GM12878 (cell line): Measurements from ENCODE around the gene ADAMTS17. TPM values are rescaled to one million over a fixed set of nuclear protein-coding genes. Genes with fewer than 3 reads are reported as not detected.

Source experiments
- ATAC-seq: fragments of 200-7000 bp; cut with Tn5 transposase; 3 replicates; pipeline ENCODE4 v1.9.1; 2020; ENCODE audit warnings: mild to moderate bottlenecking, moderate library complexity
- BruUV-seq: library from RNA; stranded (reverse); fragments of 400-500 nt; replicated peaks from 2 replicates; lab custom pipeline; 2021; lab: Mats Ljungman, UMichigan
- CTCF ChIA-PET: fragments of 300-600 bp; sonication (Branson Sonifier 250); formaldehyde crosslinking; extraction: SDS; loops from one replicate; lab custom pipeline; 2021; ENCODE audit warnings: inconsistent platforms; lab: Yijun Ruan, JAX
- POLR2A ChIA-PET: fragments of 350-600 bp; formaldehyde crosslinking; extraction: SDS; loops from one replicate; lab custom pipeline; 2021; ENCODE audit warnings: inconsistent platforms; lab: Charles Lee
- RAD21 ChIA-PET: fragments of 300-600 bp; sonication (Branson Sonifier 250); formaldehyde crosslinking; loops from one replicate; lab custom pipeline; 2023; ENCODE audit warnings: antibody characterized with exemption; ENCODE audit not compliant: unreplicated experiment; lab: Charles Lee
- SMC1A ChIA-PET: fragments of 300-600 bp; sonication (Branson Sonifier 250); formaldehyde crosslinking; loops from one replicate; lab custom pipeline; 2023; ENCODE audit not compliant: unreplicated experiment, uncharacterized antibody; lab: Charles Lee
- DNase-seq: peaks from one replicate; pipeline ENCODE4 v3.0.0-alpha.2; 2011; ENCODE audit warnings: low read depth, low spot score
- FAIRE-seq: peaks from 3 replicates; lab custom pipeline; 2011; peaks lifted over from hg19 to GRCh38; lab: Jason Lieb, UNC
- H2AFZ ChIP-seq: 2 replicates; pipeline ENCODE4 v1.6.0; 2011; ENCODE audit warnings: low read depth, low read length, control low read depth; ENCODE audit not compliant: control insufficient read depth
- H3K27ac ChIP-seq: 2 replicates; pipeline ENCODE4 v1.5.1; 2011; ENCODE audit warnings: control low read depth; ENCODE audit not compliant: control insufficient read depth, insufficient read depth
- H3K27me3 ChIP-seq, 2 experiments: replicated peaks in 1 of 2; 2 replicates each; pipeline versions ENCODE4 v1.6.0 to v1.6.1; 2011; ENCODE audit warnings: low read length in 1 of 2; ENCODE audit not compliant: control insufficient read depth in 2 of 2, insufficient read depth in 2 of 2
- H3K36me3 ChIP-seq, 2 experiments: 2 replicates each; pipeline ENCODE4 v1.5.1; 2011; ENCODE audit warnings: low read length in 1 of 2; ENCODE audit not compliant: control insufficient read depth in 2 of 2, insufficient read depth in 2 of 2
- H3K4me1 ChIP-seq: 2 replicates; pipeline ENCODE4 v1.6.1; 2011; ENCODE audit warnings: mild to moderate bottlenecking, low read length, moderate library complexity, mixed read lengths; ENCODE audit not compliant: control insufficient read depth, insufficient read depth
- H3K4me2 ChIP-seq: 2 replicates; pipeline ENCODE4 v1.6.0; 2011; ENCODE audit warnings: control low read depth; ENCODE audit not compliant: control insufficient read depth, insufficient read depth
- H3K4me3 ChIP-seq: fragments of 200-600 bp; sonication (generic); 2 replicates; pipeline ENCODE4 v1.5.1; 2016
- H3K79me2 ChIP-seq: 2 replicates; pipeline ENCODE4 v1.6.0; 2011; ENCODE audit warnings: low read length; ENCODE audit not compliant: control insufficient read depth, insufficient read depth
- H3K9ac ChIP-seq: 2 replicates; pipeline ENCODE4 v1.8.0; 2011; ENCODE audit warnings: low read length, control low read depth, mixed read lengths; ENCODE audit not compliant: control insufficient read depth, insufficient read depth
- H3K9me3 ChIP-seq: replicated peaks from 3 replicates; pipeline ENCODE4 v1.5.1; 2011; ENCODE audit warnings: mild to moderate bottlenecking, low read length; ENCODE audit not compliant: control insufficient read depth, insufficient read depth
- H4K20me1 ChIP-seq: 2 replicates; pipeline ENCODE4 v1.6.0; 2011; ENCODE audit not compliant: control insufficient read depth, insufficient read depth
- BRCA1 ChIP-seq: IDR thresholded peaks from 2 replicates; pipeline ENCODE4 v1.6.1; 2011; ENCODE audit warnings: low read depth, low read length, improper control_type of control experiment
- CEBPB ChIP-seq, 2 experiments: fragments of 150-350 bp in 1 of 2; IDR thresholded peaks; 2 replicates each; pipeline ENCODE4 v1.6.1; 2012 to 2014; ENCODE audit warnings: low read depth in 2 of 2, low read length in 2 of 2, borderline replicate concordance in 1 of 2, inconsistent platforms in 1 of 2
- MYB ChIP-seq: fragments of 150-350 bp; IDR thresholded peaks from 2 replicates; pipeline ENCODE4 v1.6.1; 2014; ENCODE audit warnings: mild to moderate bottlenecking, low read depth, low read length, borderline replicate concordance
- POLR2AphosphoS5 ChIP-seq: IDR thresholded peaks from 2 replicates; pipeline ENCODE4 v1.6.1; 2011; ENCODE audit warnings: mild to moderate bottlenecking, low read length, inconsistent platforms
- RAD51 ChIP-seq: fragments of 450-650 bp; IDR thresholded peaks from 2 replicates; pipeline ENCODE4 v1.6.1; 2016; ENCODE audit warnings: moderate library complexity, mild to moderate bottlenecking, inconsistent platforms
- SKIL ChIP-seq: fragments of 450-650 bp; IDR thresholded peaks from 2 replicates; pipeline ENCODE4 v1.6.1; 2017; ENCODE audit warnings: mild to moderate bottlenecking, low read depth, inconsistent platforms; ENCODE audit not compliant: poor library complexity, severe bottlenecking
- SRF ChIP-seq, 2 experiments: IDR thresholded peaks; 2 replicates each; pipeline ENCODE4 v1.6.1; 2011; ENCODE audit warnings: low read depth in 2 of 2, low read length in 2 of 2, mild to moderate bottlenecking in 1 of 2, moderate library complexity in 1 of 2
- WRNIP1 ChIP-seq: IDR thresholded peaks from 2 replicates; pipeline ENCODE4 v1.6.1; 2011; ENCODE audit warnings: low read depth, low read length, improper control_type of control experiment, borderline replicate concordance
- YBX1 ChIP-seq: fragments of 450-650 bp; IDR thresholded peaks from 2 replicates; pipeline ENCODE4 v1.6.1; 2016; ENCODE audit warnings: antibody characterized with exemption
- ZSCAN29 ChIP-seq: fragments of 450-650 bp; IDR thresholded peaks from 2 replicates; pipeline ENCODE4 v1.6.1; 2017; ENCODE audit warnings: mild to moderate bottlenecking, moderate library complexity
- WGBS: methylation state at CpG from one replicate; pipeline ENCODE4 v1.1.6; 2016; ENCODE audit warnings: low lambda C conversion rate; ENCODE audit not compliant: insufficient replicate concordance, insufficient coverage; ENCODE audit errors: missing lambda C conversion rate; 5-methylcytosine and 5-hydroxymethylcytosine counted together
- in situ Hi-C: fragments of 300-500 bp; cut with MboI; formaldehyde crosslinking; loops from 9 replicates; pipeline ENCODE4 v1.14.3; 2018; ENCODE audit warnings: mixed read lengths
- intact Hi-C: fragments of 100-400 bp; cut with micrococcal nuclease; formaldehyde crosslinking; loops from one replicate; pipeline ENCODE4 v1.14.2; 2022; ENCODE audit not compliant: unreplicated experiment
- polyA plus RNA-seq, 11 experiments: library from polyadenylated mRNA; depleted of rRNA in 4 of 11; unstranded in 6 of 11; stranded (reverse) in 5 of 11; fragments of >200 nt; fragmentation: Nextera tagmentation in 4 of 11; fragmentation: Illumina TruSeq in 1 of 11; extraction: Ambion mirVana in 4 of 11; extraction: Trizol in 1 of 11; gene quantifications; 1 replicate in 1 of 11; 2 replicates in 10 of 11; pipeline versions ENCODE4 v1.2.1 to v1.2.3, GENCODE V29; 2011 to 2016; ENCODE audit warnings: inconsistent platforms in 2 of 11, missing spikeins in 2 of 11, low read depth in 1 of 11
- total RNA-seq, 4 experiments: library from RNA; depleted of rRNA in 3 of 4; stranded (reverse); fragments of >200 nt in 3 of 4; fragmentation: Illumina TruSeq in 1 of 4; extraction: Trizol in 1 of 4; gene quantifications; 2 replicates each; pipeline versions ENCODE4 v1.2.1 to v1.2.3, GENCODE V29; 2013 to 2021
- TF ChIP-seq, protein P1 (sequence below): fragments of 150-350 bp; IDR thresholded peaks from 2 replicates; pipeline ENCODE4 v1.6.1; 2014; ENCODE audit warnings: mild to moderate bottlenecking, low read depth, low read length

ADAMTS17 gene
- total and polyA plus RNA-seq, 10 of the 15 experiments (the other 5 are each of a cell fraction or from before 2014, with no cell fraction given), result 0.04 to 0.50 (median 0.10) TPM; not detected in 4

DNA sequence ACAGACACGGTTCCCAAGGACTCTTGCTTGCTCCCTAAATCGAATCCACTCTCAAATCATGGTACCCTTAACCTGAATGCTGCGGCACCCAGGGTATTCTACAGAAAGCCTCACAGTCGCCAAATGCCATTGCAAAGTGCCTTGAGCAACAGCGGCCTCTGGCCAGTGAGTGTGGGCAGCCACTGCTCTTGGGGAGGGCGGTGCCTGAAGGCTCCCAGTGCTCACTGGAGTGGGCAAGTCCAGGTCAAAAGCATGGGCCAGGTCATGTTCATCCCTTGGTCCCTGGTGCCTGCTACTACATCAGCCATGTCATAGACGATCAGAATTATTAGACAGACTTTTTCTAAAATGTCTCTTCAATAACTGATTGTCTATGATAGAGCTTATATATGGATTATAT lies 82.5 kb downstream of the ADAMTS17 start:
- no peaks in the 10 kb centered on the region for H3K79me2 ChIP-seq
- FAIRE-seq (no peak), ATAC-seq (no peak), DNase-seq (no peak)
- ChIA-PET RAD21 (no interaction called here), SMC1A (interaction anchor here (0.6 kb wide), 1 partner anchor 633 kb away, joined by 3 read pairs; no protein-coding TSS in a partner anchor), CTCF (no interaction called here), POLR2A (no interaction called here)
- H3K4me3 ChIP-seq, result no peak overlapping the region
- H3K9me3 ChIP-seq, result no peaks in the 10 kb centered on the region
- TF ChIP-seq ZSCAN29 (no peak), CEBPB (IDR thresholded peaks at IDR 0.05; ENCODE audit: borderline replicate concordance in 1 of 2, low read depth in 2 of 2, low read length in 2 of 2) (no peak), SRF (IDR thresholded peaks at IDR 0.05; ENCODE audit: low read depth in 2 of 2, low read length in 2 of 2) (no peak), POLR2AphosphoS5 (no peak), YBX1 (no peak), MYB (no peak), WRNIP1 (no peak), BRCA1 (no peak), RAD51 (no peak), SKIL (no peak)
- TF ChIP-seq, protein P1, sequence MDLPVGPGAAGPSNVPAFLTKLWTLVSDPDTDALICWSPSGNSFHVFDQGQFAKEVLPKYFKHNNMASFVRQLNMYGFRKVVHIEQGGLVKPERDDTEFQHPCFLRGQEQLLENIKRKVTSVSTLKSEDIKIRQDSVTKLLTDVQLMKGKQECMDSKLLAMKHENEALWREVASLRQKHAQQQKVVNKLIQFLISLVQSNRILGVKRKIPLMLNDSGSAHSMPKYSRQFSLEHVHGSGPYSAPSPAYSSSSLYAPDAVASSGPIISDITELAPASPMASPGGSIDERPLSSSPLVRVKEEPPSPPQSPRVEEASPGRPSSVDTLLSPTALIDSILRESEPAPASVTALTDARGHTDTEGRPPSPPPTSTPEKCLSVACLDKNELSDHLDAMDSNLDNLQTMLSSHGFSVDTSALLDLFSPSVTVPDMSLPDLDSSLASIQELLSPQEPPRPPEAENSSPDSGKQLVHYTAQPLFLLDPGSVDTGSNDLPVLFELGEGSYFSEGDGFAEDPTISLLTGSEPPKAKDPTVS, result no peak
- intact Hi-C loops, result no loop called here
- WGBS, result 28% methylated on average over 7 of the region's 7 CpGs
- no peak overlapping the region for H3K9ac ChIP-seq
- in situ Hi-C loops, result no loop called here
- H3K4me1 ChIP-seq, result no peaks in the 10 kb centered on the region
- no TSS peak for BruUV-seq
- H3K4me2 ChIP-seq, result no peak overlapping the region
- H3K27me3 ChIP-seq, result no peaks in the 10 kb centered on the region
- no peak overlapping the region for H2AFZ ChIP-seq
- no peak overlapping the region for H3K27ac ChIP-seq
- no peaks in the 10 kb centered on the region for H4K20me1 ChIP-seq
- no peaks in the 10 kb centered on the region for H3K36me3 ChIP-seq
